Panc1 (cell line): Measurements from ENCODE around the gene CDH23.

Experiments
- POLR2AphosphoS5 ChIP-seq: IDR thresholded peaks from 2 replicates; pipeline ENCODE4 v1.6.1; 2012; ENCODE audit warnings: mild to moderate bottlenecking, low read depth, low read length, moderate library complexity
- TCF7L2 ChIP-seq: IDR thresholded peaks from 2 replicates; pipeline ENCODE4 v1.6.1; 2011; ENCODE audit warnings: mild to moderate bottlenecking, low read depth, low read length, inconsistent platforms
- TF ChIP-seq, protein P1 (sequence below): fragments of 450-650 bp; IDR thresholded peaks from 2 replicates; pipeline ENCODE4 v1.5.1; 2017; ENCODE audit warnings: mild to moderate bottlenecking

DNA sequence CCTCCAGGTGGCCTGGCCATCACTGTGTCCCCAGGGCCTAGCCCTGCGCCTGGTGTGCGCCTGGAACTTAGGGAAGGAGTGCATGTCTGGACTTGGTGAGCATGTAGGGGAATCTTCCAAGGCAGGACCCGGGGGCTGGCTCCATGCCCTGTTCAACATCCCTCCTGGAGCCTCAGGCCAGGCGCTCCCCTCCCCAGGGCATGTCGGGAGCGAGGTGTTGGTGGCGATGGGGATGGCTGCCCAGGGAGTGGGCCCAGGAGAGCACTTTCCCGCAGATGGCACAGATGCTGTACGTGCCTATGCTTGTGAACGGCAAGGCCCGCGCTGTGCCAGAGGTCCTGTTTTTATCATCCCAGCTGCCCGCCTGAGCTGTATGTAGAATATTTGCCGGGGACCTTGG, 55.0 kb downstream of the CDH23 start:
- TF ChIP-seq, protein P1, sequence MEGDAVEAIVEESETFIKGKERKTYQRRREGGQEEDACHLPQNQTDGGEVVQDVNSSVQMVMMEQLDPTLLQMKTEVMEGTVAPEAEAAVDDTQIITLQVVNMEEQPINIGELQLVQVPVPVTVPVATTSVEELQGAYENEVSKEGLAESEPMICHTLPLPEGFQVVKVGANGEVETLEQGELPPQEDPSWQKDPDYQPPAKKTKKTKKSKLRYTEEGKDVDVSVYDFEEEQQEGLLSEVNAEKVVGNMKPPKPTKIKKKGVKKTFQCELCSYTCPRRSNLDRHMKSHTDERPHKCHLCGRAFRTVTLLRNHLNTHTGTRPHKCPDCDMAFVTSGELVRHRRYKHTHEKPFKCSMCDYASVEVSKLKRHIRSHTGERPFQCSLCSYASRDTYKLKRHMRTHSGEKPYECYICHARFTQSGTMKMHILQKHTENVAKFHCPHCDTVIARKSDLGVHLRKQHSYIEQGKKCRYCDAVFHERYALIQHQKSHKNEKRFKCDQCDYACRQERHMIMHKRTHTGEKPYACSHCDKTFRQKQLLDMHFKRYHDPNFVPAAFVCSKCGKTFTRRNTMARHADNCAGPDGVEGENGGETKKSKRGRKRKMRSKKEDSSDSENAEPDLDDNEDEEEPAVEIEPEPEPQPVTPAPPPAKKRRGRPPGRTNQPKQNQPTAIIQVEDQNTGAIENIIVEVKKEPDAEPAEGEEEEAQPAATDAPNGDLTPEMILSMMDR = no peak
- TF ChIP-seq POLR2AphosphoS5 (no peak), TCF7L2 (no peak)
